ENCODE measurements around the gene GOLGB1. TPM values are rescaled to one million over a fixed set of nuclear protein-coding genes. Genes with fewer than 3 reads are reported as not detected.

The GOLGB1 gene, protein sequence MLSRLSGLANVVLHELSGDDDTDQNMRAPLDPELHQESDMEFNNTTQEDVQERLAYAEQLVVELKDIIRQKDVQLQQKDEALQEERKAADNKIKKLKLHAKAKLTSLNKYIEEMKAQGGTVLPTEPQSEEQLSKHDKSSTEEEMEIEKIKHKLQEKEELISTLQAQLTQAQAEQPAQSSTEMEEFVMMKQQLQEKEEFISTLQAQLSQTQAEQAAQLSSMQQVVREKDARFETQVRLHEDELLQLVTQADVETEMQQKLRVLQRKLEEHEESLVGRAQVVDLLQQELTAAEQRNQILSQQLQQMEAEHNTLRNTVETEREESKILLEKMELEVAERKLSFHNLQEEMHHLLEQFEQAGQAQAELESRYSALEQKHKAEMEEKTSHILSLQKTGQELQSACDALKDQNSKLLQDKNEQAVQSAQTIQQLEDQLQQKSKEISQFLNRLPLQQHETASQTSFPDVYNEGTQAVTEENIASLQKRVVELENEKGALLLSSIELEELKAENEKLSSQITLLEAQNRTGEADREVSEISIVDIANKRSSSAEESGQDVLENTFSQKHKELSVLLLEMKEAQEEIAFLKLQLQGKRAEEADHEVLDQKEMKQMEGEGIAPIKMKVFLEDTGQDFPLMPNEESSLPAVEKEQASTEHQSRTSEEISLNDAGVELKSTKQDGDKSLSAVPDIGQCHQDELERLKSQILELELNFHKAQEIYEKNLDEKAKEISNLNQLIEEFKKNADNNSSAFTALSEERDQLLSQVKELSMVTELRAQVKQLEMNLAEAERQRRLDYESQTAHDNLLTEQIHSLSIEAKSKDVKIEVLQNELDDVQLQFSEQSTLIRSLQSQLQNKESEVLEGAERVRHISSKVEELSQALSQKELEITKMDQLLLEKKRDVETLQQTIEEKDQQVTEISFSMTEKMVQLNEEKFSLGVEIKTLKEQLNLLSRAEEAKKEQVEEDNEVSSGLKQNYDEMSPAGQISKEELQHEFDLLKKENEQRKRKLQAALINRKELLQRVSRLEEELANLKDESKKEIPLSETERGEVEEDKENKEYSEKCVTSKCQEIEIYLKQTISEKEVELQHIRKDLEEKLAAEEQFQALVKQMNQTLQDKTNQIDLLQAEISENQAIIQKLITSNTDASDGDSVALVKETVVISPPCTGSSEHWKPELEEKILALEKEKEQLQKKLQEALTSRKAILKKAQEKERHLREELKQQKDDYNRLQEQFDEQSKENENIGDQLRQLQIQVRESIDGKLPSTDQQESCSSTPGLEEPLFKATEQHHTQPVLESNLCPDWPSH (N-terminal part only)
- 29.3 and 30.2 TPM in 2 replicates for polyA plus RNA-seq
- polyA minus RNA-seq, result 64.5 and 78.4 TPM in 2 replicates

DNA sequence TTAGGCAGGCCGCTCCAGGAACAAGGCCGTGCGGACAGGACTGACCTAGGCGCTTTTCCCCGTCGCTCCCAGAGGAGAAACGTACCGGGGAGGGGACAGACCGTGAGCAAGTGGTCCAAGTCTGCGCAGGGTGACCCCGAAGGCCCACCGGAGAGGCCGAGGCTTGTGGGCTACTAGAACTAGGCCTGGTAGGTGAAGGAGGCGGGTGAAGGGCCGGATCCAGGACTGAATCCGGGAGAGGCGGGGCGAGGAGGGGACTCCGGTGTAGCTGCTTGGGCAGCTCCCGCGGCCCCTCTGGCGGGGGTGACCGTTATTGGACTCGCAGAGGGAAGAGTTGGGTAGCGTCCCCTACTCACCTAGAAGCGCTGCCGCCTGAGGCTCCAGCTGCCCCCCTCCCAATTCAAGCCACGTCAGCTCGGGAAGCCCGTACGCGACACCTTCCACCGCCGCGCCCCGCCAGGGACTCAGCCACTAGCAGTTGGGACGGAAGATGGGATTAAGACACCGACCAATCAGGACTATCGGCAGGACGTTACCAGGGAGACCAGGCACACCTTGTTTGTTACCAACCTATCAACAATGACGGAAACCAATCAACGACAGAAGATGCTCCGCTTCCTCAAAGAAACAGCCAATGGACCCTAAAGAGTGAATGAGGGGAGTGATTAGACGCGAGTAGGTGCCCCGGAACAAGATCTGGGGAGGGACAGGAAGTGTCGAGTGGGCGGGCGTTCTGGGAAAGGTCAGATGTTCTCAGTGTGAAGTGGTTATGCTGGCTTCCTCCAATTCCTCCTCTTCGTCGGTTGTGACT, at the start of gene GOLGB1:
Gene GOLGB1, minus strand, starts transcription at position 466 of the 811 bp plus-strand sequence. CDS start 18,770 bp downstream, outside the sequence.
- H3K9me3 ChIP-seq (ENCODE audit: low read length), result no peaks in the 10 kb centered on the region
- peak within 1 kb of the TSS; percentile 89 for H3K9ac ChIP-seq (ENCODE audit: low read length)
- no peaks in the 10 kb centered on the region for H3K36me3 ChIP-seq (ENCODE audit: insufficient read depth, low read length)
- peak within 1 kb of the TSS; percentile 80 for H3K4me3 ChIP-seq (ENCODE audit: low read length)
- H3K27ac ChIP-seq (ENCODE audit: low read length), result peak within 1 kb of the TSS; percentile 91
- H3F3A ChIP-seq (ENCODE audit: insufficient read depth, low read length, poor library complexity, severe bottlenecking), result no peaks in the 10 kb centered on the region
- TF ChIP-seq MXI1 (conservative IDR thresholded peaks at IDR 0.05; ENCODE audit: poor library complexity, severe bottlenecking) (peak; percentile 75), EZH2 (IDR thresholded peaks at IDR 0.05; ENCODE audit: borderline replicate concordance, insufficient read depth, low read length, poor library complexity, severe bottlenecking) (no peak), EP300 (conservative IDR thresholded peaks at IDR 0.05; ENCODE audit: poor library complexity, severe bottlenecking) (peak; percentile 71), POLR2AphosphoS5 (IDR thresholded peaks at IDR 0.05) (peak; percentile 98), TAF1 (IDR thresholded peaks at IDR 0.05; ENCODE audit: low read depth) (peak; percentile 89), RAD21 (conservative IDR thresholded peaks at IDR 0.05) (peak; percentile 20), SMC3 (conservative IDR thresholded peaks at IDR 0.05; ENCODE audit: poor library complexity) (no peak)
- TF ChIP-seq, protein P1, sequence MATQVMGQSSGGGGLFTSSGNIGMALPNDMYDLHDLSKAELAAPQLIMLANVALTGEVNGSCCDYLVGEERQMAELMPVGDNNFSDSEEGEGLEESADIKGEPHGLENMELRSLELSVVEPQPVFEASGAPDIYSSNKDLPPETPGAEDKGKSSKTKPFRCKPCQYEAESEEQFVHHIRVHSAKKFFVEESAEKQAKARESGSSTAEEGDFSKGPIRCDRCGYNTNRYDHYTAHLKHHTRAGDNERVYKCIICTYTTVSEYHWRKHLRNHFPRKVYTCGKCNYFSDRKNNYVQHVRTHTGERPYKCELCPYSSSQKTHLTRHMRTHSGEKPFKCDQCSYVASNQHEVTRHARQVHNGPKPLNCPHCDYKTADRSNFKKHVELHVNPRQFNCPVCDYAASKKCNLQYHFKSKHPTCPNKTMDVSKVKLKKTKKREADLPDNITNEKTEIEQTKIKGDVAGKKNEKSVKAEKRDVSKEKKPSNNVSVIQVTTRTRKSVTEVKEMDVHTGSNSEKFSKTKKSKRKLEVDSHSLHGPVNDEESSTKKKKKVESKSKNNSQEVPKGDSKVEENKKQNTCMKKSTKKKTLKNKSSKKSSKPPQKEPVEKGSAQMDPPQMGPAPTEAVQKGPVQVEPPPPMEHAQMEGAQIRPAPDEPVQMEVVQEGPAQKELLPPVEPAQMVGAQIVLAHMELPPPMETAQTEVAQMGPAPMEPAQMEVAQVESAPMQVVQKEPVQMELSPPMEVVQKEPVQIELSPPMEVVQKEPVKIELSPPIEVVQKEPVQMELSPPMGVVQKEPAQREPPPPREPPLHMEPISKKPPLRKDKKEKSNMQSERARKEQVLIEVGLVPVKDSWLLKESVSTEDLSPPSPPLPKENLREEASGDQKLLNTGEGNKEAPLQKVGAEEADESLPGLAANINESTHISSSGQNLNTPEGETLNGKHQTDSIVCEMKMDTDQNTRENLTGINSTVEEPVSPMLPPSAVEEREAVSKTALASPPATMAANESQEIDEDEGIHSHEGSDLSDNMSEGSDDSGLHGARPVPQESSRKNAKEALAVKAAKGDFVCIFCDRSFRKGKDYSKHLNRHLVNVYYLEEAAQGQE (IDR thresholded peaks at IDR 0.05; ENCODE audit: borderline replicate concordance), result peak; percentile 64
- TF ChIP-seq, protein P2, sequence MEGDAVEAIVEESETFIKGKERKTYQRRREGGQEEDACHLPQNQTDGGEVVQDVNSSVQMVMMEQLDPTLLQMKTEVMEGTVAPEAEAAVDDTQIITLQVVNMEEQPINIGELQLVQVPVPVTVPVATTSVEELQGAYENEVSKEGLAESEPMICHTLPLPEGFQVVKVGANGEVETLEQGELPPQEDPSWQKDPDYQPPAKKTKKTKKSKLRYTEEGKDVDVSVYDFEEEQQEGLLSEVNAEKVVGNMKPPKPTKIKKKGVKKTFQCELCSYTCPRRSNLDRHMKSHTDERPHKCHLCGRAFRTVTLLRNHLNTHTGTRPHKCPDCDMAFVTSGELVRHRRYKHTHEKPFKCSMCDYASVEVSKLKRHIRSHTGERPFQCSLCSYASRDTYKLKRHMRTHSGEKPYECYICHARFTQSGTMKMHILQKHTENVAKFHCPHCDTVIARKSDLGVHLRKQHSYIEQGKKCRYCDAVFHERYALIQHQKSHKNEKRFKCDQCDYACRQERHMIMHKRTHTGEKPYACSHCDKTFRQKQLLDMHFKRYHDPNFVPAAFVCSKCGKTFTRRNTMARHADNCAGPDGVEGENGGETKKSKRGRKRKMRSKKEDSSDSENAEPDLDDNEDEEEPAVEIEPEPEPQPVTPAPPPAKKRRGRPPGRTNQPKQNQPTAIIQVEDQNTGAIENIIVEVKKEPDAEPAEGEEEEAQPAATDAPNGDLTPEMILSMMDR (IDR thresholded peaks at IDR 0.05; ENCODE audit: poor library complexity, severe bottlenecking), result no peak
- peaks cover 29% of the 10 kb centered on the region for H3K79me2 ChIP-seq (replicated peaks; ENCODE audit: insufficient read depth, low read length)
- H3K27me3 ChIP-seq (ENCODE audit: insufficient read depth, low read depth, low read length), result no peaks in the 10 kb centered on the region
- H4K20me1 ChIP-seq (ENCODE audit: insufficient read depth), result no peaks in the 10 kb centered on the region
- peak within 1 kb of the TSS; percentile 81 for H3K4me2 ChIP-seq (ENCODE audit: low read length)
- no peaks in the 10 kb centered on the region for H3K9me2 ChIP-seq (ENCODE audit: insufficient read depth, low read length)
- peak within 1 kb of the TSS; percentile 90 for H2AFZ ChIP-seq (ENCODE audit: low read depth, low read length)
